Endodermal cell (in vitro differentiated cells): ENCODE results near the gene NCKAP5. TPM values are rescaled to one million over a fixed set of nuclear protein-coding genes. Genes with fewer than 3 reads are reported as not detected.
A peak's percentile ranks its signal among the peaks of the same experiment; 100 is the strongest.

Experiments
- DNase-seq: peaks from one replicate; pipeline ENCODE4 v3.0.0-alpha.2; 2017
- H3K27ac ChIP-seq: 2 replicates; pipeline ENCODE4 v1.5.1; 2013; ENCODE audit warnings: mild to moderate bottlenecking, low read depth, low read length, moderate library complexity
- H3K27me3 ChIP-seq: 2 replicates; pipeline ENCODE4 v1.6.1; 2013; ENCODE audit warnings: mild to moderate bottlenecking, low read length, moderate library complexity; ENCODE audit not compliant: insufficient read depth, control insufficient read depth, poor library complexity, severe bottlenecking
- H3K36me3 ChIP-seq: 2 replicates; pipeline ENCODE4 v1.7.0; 2013; ENCODE audit warnings: mild to moderate bottlenecking, low read length, moderate library complexity; ENCODE audit not compliant: control insufficient read depth, insufficient read depth
- H3K4me1 ChIP-seq: one replicate; pipeline ENCODE4 v1.7.0; 2013; ENCODE audit warnings: low read length; ENCODE audit not compliant: control insufficient read depth, insufficient read depth
- H3K4me3 ChIP-seq: 2 replicates; pipeline ENCODE4 v1.5.1; 2013; ENCODE audit warnings: mild to moderate bottlenecking, low read length, moderate library complexity
- H3K9ac ChIP-seq: 2 replicates; pipeline ENCODE4 v1.6.1; 2013; ENCODE audit warnings: mild to moderate bottlenecking, low read length, moderate library complexity; ENCODE audit not compliant: poor library complexity, severe bottlenecking; ENCODE audit errors: extremely low read depth
- H3K9me3 ChIP-seq: 2 replicates; pipeline ENCODE4 v1.6.1; 2013; ENCODE audit warnings: mild to moderate bottlenecking, low read length, moderate library complexity; ENCODE audit not compliant: control insufficient read depth
- H3K27ac Mint-ChIP-seq: 2 replicates; pipeline ENCODE4 v1.8.0; 2020; ENCODE audit warnings: mixed read lengths
- H3K27me3 Mint-ChIP-seq: 2 replicates; pipeline ENCODE4 v1.8.0; 2021; ENCODE audit warnings: mild to moderate bottlenecking, mixed read lengths; ENCODE audit not compliant: insufficient read depth
- H3K36me3 Mint-ChIP-seq: 2 replicates; pipeline ENCODE4 v1.8.0; 2020; ENCODE audit warnings: low read depth, mixed read lengths
- H3K4me1 Mint-ChIP-seq: 2 replicates; pipeline ENCODE4 v1.8.0; 2020; ENCODE audit warnings: mixed read lengths
- H3K4me3 Mint-ChIP-seq: 2 replicates; pipeline ENCODE4 v1.8.0; 2020; ENCODE audit warnings: mild to moderate bottlenecking, moderate library complexity, mixed read lengths
- H3K9me3 Mint-ChIP-seq: 2 replicates; pipeline ENCODE4 v1.8.0; 2020; ENCODE audit warnings: mild to moderate bottlenecking, mixed read lengths
- WGBS, 2 experiments: methylation state at CpG; one replicate each; pipeline versions ENCODE4 v1.1.5 to v1.1.7; 2013; ENCODE audit warnings: missing lambda C conversion rate in 2 of 2, mixed read lengths in 1 of 2; ENCODE audit not compliant: insufficient coverage in 1 of 2, insufficient read length in 1 of 2; 5-methylcytosine and 5-hydroxymethylcytosine counted together
- total RNA-seq, 2 donors: library from RNA; stranded (reverse); fragmentation: NEBNext Ultra II Directional in 1 of 2; extraction: Animal tissue kit (Norgen Biotek cat#: 25700) in 1 of 2; gene quantifications; 2 replicates in 1 of 2; 3 replicates in 1 of 2; pipeline ENCODE4 v1.2.1, GENCODE V29; 2021
- TF ChIP-seq, protein P1 (sequence below): fragments of 200-600 bp; sonication (generic); conservative IDR thresholded peaks from 2 replicates; pipeline ENCODE4 v1.5.0; 2021; ENCODE audit warnings: antibody characterized with exemption, mild to moderate bottlenecking

Gene NCKAP5
- total RNA-seq, 2 donors from 2014 or later, result 0.58 to 0.92 TPM

DNA sequence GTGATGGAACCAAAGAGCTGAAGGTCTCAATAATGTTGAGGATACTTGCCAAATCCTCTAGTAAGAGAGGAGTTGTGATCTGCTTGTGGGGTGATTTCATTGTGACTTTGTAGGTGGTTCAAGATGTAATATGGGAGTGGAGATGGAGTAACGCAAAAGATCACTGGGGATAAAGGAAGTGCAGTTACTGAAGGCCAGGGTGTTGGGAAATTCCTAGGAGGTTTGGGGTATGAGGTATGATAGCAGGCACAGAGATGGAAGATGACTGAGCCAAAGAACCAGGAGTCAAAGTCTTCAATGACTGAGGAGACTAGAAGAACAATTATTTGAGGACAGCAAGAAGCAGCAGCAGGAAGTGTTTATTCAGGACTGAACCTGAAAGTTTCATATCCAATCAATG is 222.6 kb downstream of the NCKAP5 start:
- no peaks in the 10 kb centered on the region for H3K9me3 ChIP-seq
- Mint-ChIP-seq H3K27me3 (no peaks in the 10 kb centered on the region), H3K27ac (no peak overlapping the region), H3K4me3 (no peak overlapping the region), H3K4me1 (no peaks in the 10 kb centered on the region), H3K36me3 (no peaks in the 10 kb centered on the region), H3K9me3 (no peaks in the 10 kb centered on the region)
- H3K4me3 ChIP-seq, result no peak overlapping the region
- H3K4me1 ChIP-seq, result no peaks in the 10 kb centered on the region
- H3K36me3 ChIP-seq, result no peaks in the 10 kb centered on the region
- WGBS, 2 experiments, result 90% methylated on average over 1 of the region's 1 CpG; no CpG with 5 or more reads in 1 of the 2 experiments
- no peak for DNase-seq
- TF ChIP-seq, protein P1, sequence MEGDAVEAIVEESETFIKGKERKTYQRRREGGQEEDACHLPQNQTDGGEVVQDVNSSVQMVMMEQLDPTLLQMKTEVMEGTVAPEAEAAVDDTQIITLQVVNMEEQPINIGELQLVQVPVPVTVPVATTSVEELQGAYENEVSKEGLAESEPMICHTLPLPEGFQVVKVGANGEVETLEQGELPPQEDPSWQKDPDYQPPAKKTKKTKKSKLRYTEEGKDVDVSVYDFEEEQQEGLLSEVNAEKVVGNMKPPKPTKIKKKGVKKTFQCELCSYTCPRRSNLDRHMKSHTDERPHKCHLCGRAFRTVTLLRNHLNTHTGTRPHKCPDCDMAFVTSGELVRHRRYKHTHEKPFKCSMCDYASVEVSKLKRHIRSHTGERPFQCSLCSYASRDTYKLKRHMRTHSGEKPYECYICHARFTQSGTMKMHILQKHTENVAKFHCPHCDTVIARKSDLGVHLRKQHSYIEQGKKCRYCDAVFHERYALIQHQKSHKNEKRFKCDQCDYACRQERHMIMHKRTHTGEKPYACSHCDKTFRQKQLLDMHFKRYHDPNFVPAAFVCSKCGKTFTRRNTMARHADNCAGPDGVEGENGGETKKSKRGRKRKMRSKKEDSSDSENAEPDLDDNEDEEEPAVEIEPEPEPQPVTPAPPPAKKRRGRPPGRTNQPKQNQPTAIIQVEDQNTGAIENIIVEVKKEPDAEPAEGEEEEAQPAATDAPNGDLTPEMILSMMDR, result no peak
- H3K27me3 ChIP-seq, result no peaks in the 10 kb centered on the region
- no peak overlapping the region for H3K9ac ChIP-seq
- no peak overlapping the region for H3K27ac ChIP-seq

DNA sequence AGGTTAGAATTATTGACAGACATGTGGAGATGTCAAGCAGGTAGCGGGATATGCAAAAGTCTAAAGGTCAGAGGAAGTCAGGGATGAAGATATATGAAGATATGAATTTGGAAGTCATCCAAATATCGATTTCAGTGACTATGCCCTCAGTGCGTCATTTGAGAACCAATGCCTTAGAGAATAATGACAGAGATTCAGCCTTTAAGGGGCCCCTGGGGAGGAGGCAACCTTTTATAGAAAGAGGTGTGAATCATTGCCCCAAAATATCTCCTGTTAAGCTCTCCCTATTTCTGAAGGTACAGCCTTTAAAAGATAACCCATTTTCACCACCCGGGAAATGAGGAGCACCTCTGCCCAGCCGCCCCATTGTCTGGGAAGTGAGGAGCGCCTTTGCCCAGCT is 223.4 kb downstream of the NCKAP5 start:
- TF ChIP-seq, protein P1, result no peak
- no peaks in the 10 kb centered on the region for H3K9me3 Mint-ChIP-seq
- H3K9ac ChIP-seq, result no peak overlapping the region
- H3K27me3 ChIP-seq, result no peaks in the 10 kb centered on the region
- 94 to 96% methylated on average over 3 to 6 of the region's 6 CpGs for WGBS, 2 experiments
- no peak overlapping the region for H3K27ac ChIP-seq
- H3K4me3 Mint-ChIP-seq, result no peak overlapping the region
- H3K27ac Mint-ChIP-seq, result no peak overlapping the region
- H3K4me1 ChIP-seq, result peaks cover under 1% of the 10 kb centered on the region
- H3K4me1 Mint-ChIP-seq, result no peaks in the 10 kb centered on the region
- no peaks in the 10 kb centered on the region for H3K36me3 ChIP-seq
- H3K9me3 ChIP-seq, result no peaks in the 10 kb centered on the region
- DNase-seq, result no peak
- H3K27me3 Mint-ChIP-seq, result no peaks in the 10 kb centered on the region
- H3K36me3 Mint-ChIP-seq, result no peaks in the 10 kb centered on the region
- H3K4me3 ChIP-seq, result no peak overlapping the region

GRCh38 chr2:133343018-133343352 is 225.3 kb downstream of the NCKAP5 start:
- H3K27me3 ChIP-seq, result no peaks in the 10 kb centered on the region
- Mint-ChIP-seq H3K27ac (no peak overlapping the region), H3K27me3 (no peaks in the 10 kb centered on the region), H3K4me1 (peaks cover 2% of the 10 kb centered on the region), H3K4me3 (no peak overlapping the region), H3K36me3 (no peaks in the 10 kb centered on the region), H3K9me3 (no peaks in the 10 kb centered on the region)
- H3K4me3 ChIP-seq, result no peak overlapping the region
- no peaks in the 10 kb centered on the region for H3K9me3 ChIP-seq
- H3K27ac ChIP-seq, result peak overlapping the region; percentile 81
- no peaks in the 10 kb centered on the region for H3K36me3 ChIP-seq
- TF ChIP-seq, protein P1, result no peak
- peaks cover 7% of the 10 kb centered on the region for H3K4me1 ChIP-seq
- H3K9ac ChIP-seq, result no peak overlapping the region
- no peak for DNase-seq
